ENCODE data around the gene BBLN. TPM values are rescaled to one million over a fixed set of nuclear protein-coding genes. Genes with fewer than 3 reads are reported as not detected.

The BBLN gene
- total and polyA plus RNA-seq, 5 donors from 2014 or later, result 70.9 to 176 (median 117) TPM

DNA sequence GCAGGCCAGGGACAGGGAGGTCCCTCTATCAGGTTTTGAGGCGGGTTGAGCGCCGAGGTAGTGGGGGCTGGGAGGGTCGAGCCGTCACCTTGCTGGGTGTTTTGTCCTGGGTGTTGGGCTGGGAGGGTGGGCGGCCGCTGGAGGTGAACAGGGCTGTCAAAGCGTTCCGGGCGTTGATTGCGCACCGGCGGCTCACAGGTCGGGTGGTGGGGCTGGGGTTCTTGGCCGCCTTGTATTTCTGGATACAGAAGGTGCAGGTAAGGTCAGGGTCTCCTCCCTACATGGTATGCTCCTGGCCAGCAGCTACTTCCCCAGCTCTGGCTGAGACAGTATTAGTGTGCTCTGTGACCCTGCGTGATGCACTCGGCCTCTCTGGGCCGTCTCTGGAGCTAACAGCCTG is 6.1 kb downstream of the BBLN start:
- Histone ChIP-seq H3K9me3 (ENCODE audit: control insufficient read depth in 2 of 2, low read length in 2 of 2) (no peaks in the 10 kb centered on the region), H3K4me1 (ENCODE audit: control insufficient read depth, insufficient read depth, low read length, poor library complexity, severe bottlenecking) (peaks cover 3% of the 10 kb centered on the region), H3K27me3 (ENCODE audit: control insufficient read depth, insufficient read depth, low read length) (no peaks in the 10 kb centered on the region), H3K27ac (ENCODE audit: insufficient read depth, low read length, poor library complexity, severe bottlenecking) (no peak overlapping the region), H3K36me3 (ENCODE audit: control insufficient read depth, insufficient read depth, low read length) (peaks cover 50% of the 10 kb centered on the region), H3K4me3 (ENCODE audit: low read depth, low read length) (no peak overlapping the region)
- ATAC-seq (ENCODE audit: low read depth in 2 of 2) (no peak), DNase-seq (no peak)
- H3K27ac Mint-ChIP-seq, result no peak overlapping the region
- peaks cover 1 to 19% (median 9%) of the 10 kb centered on the region in 4 donors for H3K4me1 Mint-ChIP-seq
- H3K36me3 Mint-ChIP-seq, result peaks cover 38% of the 10 kb centered on the region
- no peak overlapping the region for H3K4me3 Mint-ChIP-seq
- peaks cover 0 to 3% (median 0%) of the 10 kb centered on the region in 7 donors for H3K9me3 Mint-ChIP-seq
- H3K27me3 Mint-ChIP-seq, result no peaks in the 10 kb centered on the region

DNA sequence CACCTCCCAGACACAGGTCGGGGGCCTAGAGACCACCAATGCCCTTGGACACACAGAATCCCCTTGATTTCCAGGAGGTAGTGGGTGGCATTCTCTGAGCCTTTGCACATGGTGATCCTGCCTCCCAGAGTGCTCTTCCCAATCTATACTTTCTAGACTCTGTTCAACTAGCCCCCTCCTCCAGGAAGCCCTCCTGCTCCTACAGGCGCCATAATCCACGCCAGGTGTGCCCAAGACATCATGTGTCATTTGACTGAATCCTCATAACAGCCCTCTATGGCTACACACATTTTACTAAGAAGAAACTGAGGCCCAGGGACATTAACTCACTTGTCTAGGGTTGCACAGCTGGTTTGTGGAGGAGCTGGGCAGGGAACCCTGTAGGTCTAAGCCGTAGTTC is 7.1 kb downstream of the BBLN start:
- no peak overlapping the region for H3K4me3 ChIP-seq (ENCODE audit: low read depth, low read length)
- ATAC-seq (ENCODE audit: low read depth in 2 of 2) (no peak), DNase-seq (no peak)
- Mint-ChIP-seq H3K4me3 (no peak overlapping the region), H3K27me3 (no peaks in the 10 kb centered on the region), H3K36me3 (peaks cover 37% of the 10 kb centered on the region), H3K4me1 (peaks cover 0 to 12% (median 4%) of the 10 kb centered on the region in 4 donors), H3K27ac (no peak overlapping the region), H3K9me3 (peaks cover 0 to 3% (median 0%) of the 10 kb centered on the region in 7 donors)
- no peaks in the 10 kb centered on the region for H3K4me1 ChIP-seq (ENCODE audit: control insufficient read depth, insufficient read depth, low read length, poor library complexity, severe bottlenecking)
- peaks cover 50% of the 10 kb centered on the region for H3K36me3 ChIP-seq (ENCODE audit: control insufficient read depth, insufficient read depth, low read length)
- H3K27ac ChIP-seq (ENCODE audit: insufficient read depth, low read length, poor library complexity, severe bottlenecking), result no peak overlapping the region
- H3K27me3 ChIP-seq (ENCODE audit: control insufficient read depth, insufficient read depth, low read length), result no peaks in the 10 kb centered on the region
- H3K9me3 ChIP-seq (ENCODE audit: control insufficient read depth in 2 of 2, low read length in 2 of 2), result no peaks in the 10 kb centered on the region

DNA sequence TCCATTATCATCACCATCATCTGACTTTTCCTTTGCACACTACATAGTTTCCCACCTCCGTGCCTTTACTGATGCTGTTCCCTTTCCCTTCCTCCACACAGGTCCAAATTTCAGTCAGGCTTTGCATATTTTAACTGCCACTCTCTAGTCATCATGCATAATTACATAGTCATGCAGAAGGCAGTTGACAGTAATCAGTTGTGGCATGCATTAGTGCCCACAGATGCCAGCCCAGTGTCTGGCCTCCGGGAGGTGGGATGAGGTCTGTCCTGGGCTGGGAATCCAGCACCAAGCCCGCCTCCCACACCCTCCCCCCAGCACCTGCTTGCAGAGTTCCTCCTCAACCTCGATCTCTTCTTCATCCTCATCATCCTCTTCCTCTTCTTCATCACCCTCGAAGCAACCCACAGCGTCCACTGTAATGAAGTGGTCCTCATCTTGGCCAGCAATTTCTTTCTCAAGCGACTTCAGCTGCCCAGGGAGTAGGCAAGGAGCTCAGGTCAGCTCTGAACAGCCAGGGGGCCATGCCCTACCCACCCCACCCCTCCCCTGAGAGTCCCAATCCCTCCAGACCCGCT is 8.8 kb downstream of the BBLN start:
- Mint-ChIP-seq H3K27me3 (no peaks in the 10 kb centered on the region), H3K9me3 (no peaks in the 10 kb centered on the region), H3K4me3 (no peak overlapping the region), H3K36me3 (peaks cover 31% of the 10 kb centered on the region), H3K4me1 (peaks cover 0 to 5% (median 0%) of the 10 kb centered on the region in 4 donors), H3K27ac (no peak overlapping the region)
- DNase-seq, result no peak
- H3K36me3 ChIP-seq (ENCODE audit: control insufficient read depth, insufficient read depth, low read length), result peaks cover 46% of the 10 kb centered on the region
- H3K27me3 ChIP-seq (ENCODE audit: control insufficient read depth, insufficient read depth, low read length), result no peaks in the 10 kb centered on the region
- H3K9me3 ChIP-seq (ENCODE audit: control insufficient read depth in 2 of 2, low read length in 2 of 2), result no peaks in the 10 kb centered on the region
- H3K4me3 ChIP-seq (ENCODE audit: low read depth, low read length), result no peak overlapping the region
- no peaks in the 10 kb centered on the region for H3K4me1 ChIP-seq (ENCODE audit: control insufficient read depth, insufficient read depth, low read length, poor library complexity, severe bottlenecking)
- no peak for ATAC-seq (ENCODE audit: low read depth in 2 of 2)
- no peak overlapping the region for H3K27ac ChIP-seq (ENCODE audit: insufficient read depth, low read length, poor library complexity, severe bottlenecking)

DNA sequence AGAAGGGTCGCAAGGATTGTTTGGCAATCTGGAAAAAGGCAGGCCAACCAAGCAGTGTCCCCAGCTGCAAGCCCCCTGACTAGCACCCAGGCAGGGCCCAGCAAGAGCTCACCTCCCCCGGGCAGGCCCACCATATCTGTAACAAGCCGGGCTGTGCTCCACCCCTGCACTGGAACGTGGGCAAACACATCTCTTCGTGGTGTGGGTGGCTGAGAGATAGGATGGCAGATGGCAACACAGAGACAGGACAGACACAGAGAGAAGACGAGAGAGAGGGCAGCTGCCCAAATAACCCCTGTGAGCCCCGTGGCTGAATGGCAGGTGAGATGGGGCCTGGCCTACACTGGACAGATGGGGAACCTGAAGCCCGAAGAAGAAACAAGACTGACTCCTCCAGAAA is 9.4 kb downstream of the BBLN start:
- H3K4me1 ChIP-seq (ENCODE audit: control insufficient read depth, insufficient read depth, low read length, poor library complexity, severe bottlenecking), result no peaks in the 10 kb centered on the region
- peaks cover 33% of the 10 kb centered on the region for H3K36me3 Mint-ChIP-seq
- H3K4me3 ChIP-seq (ENCODE audit: low read depth, low read length), result no peak overlapping the region
- DNase-seq (no peak), ATAC-seq (ENCODE audit: low read depth in 2 of 2) (no peak)
- H3K4me1 Mint-ChIP-seq, result peaks cover 0 to 5% (median 0%) of the 10 kb centered on the region in 4 donors
- H3K9me3 Mint-ChIP-seq, result no peaks in the 10 kb centered on the region
- peak overlapping the region in 1 of 3 donors; percentile 86 for H3K27ac Mint-ChIP-seq
- H3K27ac ChIP-seq (ENCODE audit: insufficient read depth, low read length, poor library complexity, severe bottlenecking), result no peak overlapping the region
- no peaks in the 10 kb centered on the region for H3K27me3 ChIP-seq (ENCODE audit: control insufficient read depth, insufficient read depth, low read length)
- no peak overlapping the region for H3K4me3 Mint-ChIP-seq
- H3K9me3 ChIP-seq (ENCODE audit: control insufficient read depth in 2 of 2, low read length in 2 of 2), result no peaks in the 10 kb centered on the region
- H3K27me3 Mint-ChIP-seq, result no peaks in the 10 kb centered on the region
- peaks cover 45% of the 10 kb centered on the region for H3K36me3 ChIP-seq (ENCODE audit: control insufficient read depth, insufficient read depth, low read length)

- Histone ChIP-seq H3K27ac (ENCODE audit: insufficient read depth, low read length, poor library complexity, severe bottlenecking) (no peak overlapping the region), H3K36me3 (ENCODE audit: control insufficient read depth, insufficient read depth, low read length) (peaks cover 45% of the 10 kb centered on the region), H3K9me3 (ENCODE audit: control insufficient read depth in 2 of 2, low read length in 2 of 2) (no peaks in the 10 kb centered on the region), H3K4me1 (ENCODE audit: control insufficient read depth, insufficient read depth, low read length, poor library complexity, severe bottlenecking) (no peaks in the 10 kb centered on the region), H3K27me3 (ENCODE audit: control insufficient read depth, insufficient read depth, low read length) (no peaks in the 10 kb centered on the region), H3K4me3 (ENCODE audit: low read depth, low read length) (no peak overlapping the region)
- DNase-seq (no peak), ATAC-seq (ENCODE audit: low read depth in 2 of 2) (no peak)
- Mint-ChIP-seq H3K27ac (no peak overlapping the region), H3K36me3 (peaks cover 32% of the 10 kb centered on the region), H3K27me3 (no peaks in the 10 kb centered on the region), H3K4me3 (no peak overlapping the region), H3K9me3 (no peaks in the 10 kb centered on the region), H3K4me1 (peaks cover 0 to 5% (median 0%) of the 10 kb centered on the region in 4 donors)
Observed at GRCh38 chr9:128169925-128170324, 9.9 kb downstream of the BBLN start.

GRCh38 chr9:128174062-128174461 is 14.0 kb downstream of the BBLN start:
- H3K27ac Mint-ChIP-seq, result no peak overlapping the region
- DNase-seq, result no peak
- Histone ChIP-seq H3K36me3 (ENCODE audit: control insufficient read depth, insufficient read depth, low read length) (peaks cover 55% of the 10 kb centered on the region), H3K9me3 (ENCODE audit: control insufficient read depth in 2 of 2, low read length in 2 of 2) (no peaks in the 10 kb centered on the region), H3K4me1 (ENCODE audit: control insufficient read depth, insufficient read depth, low read length, poor library complexity, severe bottlenecking) (no peaks in the 10 kb centered on the region), H3K4me3 (ENCODE audit: low read depth, low read length) (no peak overlapping the region), H3K27me3 (ENCODE audit: control insufficient read depth, insufficient read depth, low read length) (no peaks in the 10 kb centered on the region), H3K27ac (ENCODE audit: insufficient read depth, low read length, poor library complexity, severe bottlenecking) (no peak overlapping the region)
- no peak overlapping the region for H3K4me3 Mint-ChIP-seq
- H3K36me3 Mint-ChIP-seq, result peaks cover 32% of the 10 kb centered on the region
- no peaks in the 10 kb centered on the region for H3K9me3 Mint-ChIP-seq
- no peaks in the 10 kb centered on the region for H3K27me3 Mint-ChIP-seq
- no peak for ATAC-seq (ENCODE audit: low read depth in 2 of 2)
- H3K4me1 Mint-ChIP-seq, result no peaks in the 10 kb centered on the region

DNA sequence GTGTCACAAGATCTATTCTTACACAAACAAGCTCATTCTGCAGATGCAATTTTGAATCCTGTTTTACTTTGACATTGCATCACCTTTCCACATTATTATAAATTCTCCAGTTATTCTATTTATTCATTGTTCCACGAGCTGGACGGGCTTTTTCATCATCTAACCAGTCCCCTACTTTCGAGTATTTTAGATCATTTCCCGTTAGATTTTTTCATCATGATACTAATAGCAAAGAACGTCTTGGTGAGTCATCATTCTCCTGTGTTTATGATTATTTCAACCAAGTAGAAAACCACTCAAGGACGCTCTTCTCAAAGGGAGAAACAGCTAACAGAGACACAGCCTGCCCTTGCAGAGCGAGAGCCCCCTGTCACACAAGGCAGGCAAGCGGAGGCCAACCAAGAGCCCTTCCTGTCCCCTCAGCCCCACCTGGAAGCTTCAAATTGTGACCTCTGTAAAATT is 15.1 kb downstream of the BBLN start:
- Histone ChIP-seq H3K4me3 (ENCODE audit: low read depth, low read length) (no peak overlapping the region), H3K27me3 (ENCODE audit: control insufficient read depth, insufficient read depth, low read length) (no peaks in the 10 kb centered on the region), H3K36me3 (ENCODE audit: control insufficient read depth, insufficient read depth, low read length) (peaks cover 55% of the 10 kb centered on the region), H3K4me1 (ENCODE audit: control insufficient read depth, insufficient read depth, low read length, poor library complexity, severe bottlenecking) (no peaks in the 10 kb centered on the region), H3K27ac (ENCODE audit: insufficient read depth, low read length, poor library complexity, severe bottlenecking) (no peak overlapping the region), H3K9me3 (ENCODE audit: control insufficient read depth in 2 of 2, low read length in 2 of 2) (no peaks in the 10 kb centered on the region)
- ATAC-seq (ENCODE audit: low read depth in 2 of 2), result no peak
- no peaks in the 10 kb centered on the region for H3K4me1 Mint-ChIP-seq
- DNase-seq, result no peak
- H3K27ac Mint-ChIP-seq, result no peak overlapping the region
- no peak overlapping the region for H3K4me3 Mint-ChIP-seq
- H3K36me3 Mint-ChIP-seq, result peaks cover 35% of the 10 kb centered on the region
- H3K27me3 Mint-ChIP-seq, result no peaks in the 10 kb centered on the region
- H3K9me3 Mint-ChIP-seq, result peaks cover 0 to 2% (median 0%) of the 10 kb centered on the region in 7 donors

DNA sequence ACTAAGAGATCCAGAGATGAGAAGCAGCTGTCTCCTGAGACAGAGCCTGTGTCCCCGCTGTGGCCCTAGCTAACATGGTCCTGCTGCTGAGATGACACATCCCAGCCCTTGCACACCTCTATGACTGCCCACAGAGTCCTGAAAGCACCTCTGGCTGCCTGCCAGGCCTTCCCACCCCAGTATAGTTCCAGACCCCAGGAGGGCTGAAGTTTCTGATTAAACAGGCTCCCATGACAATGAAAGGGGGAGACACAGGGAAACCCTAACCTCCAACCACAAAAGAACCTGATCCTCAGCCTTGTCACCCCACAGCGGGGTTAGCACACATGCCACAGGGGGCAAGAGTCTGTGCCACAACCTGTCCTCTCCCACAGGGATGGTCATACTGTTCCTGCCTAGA is 15.7 kb downstream of the BBLN start:
- Mint-ChIP-seq H3K4me3 (no peak overlapping the region), H3K4me1 (no peaks in the 10 kb centered on the region), H3K27ac (no peak overlapping the region), H3K36me3 (peaks cover 30% of the 10 kb centered on the region), H3K9me3 (peaks cover 0 to 2% (median 0%) of the 10 kb centered on the region in 7 donors), H3K27me3 (no peaks in the 10 kb centered on the region)
- ATAC-seq (ENCODE audit: low read depth in 2 of 2) (no peak), DNase-seq (no peak)
- H3K4me3 ChIP-seq (ENCODE audit: low read depth, low read length), result no peak overlapping the region
- H3K36me3 ChIP-seq (ENCODE audit: control insufficient read depth, insufficient read depth, low read length), result peaks cover 56% of the 10 kb centered on the region
- no peaks in the 10 kb centered on the region for H3K4me1 ChIP-seq (ENCODE audit: control insufficient read depth, insufficient read depth, low read length, poor library complexity, severe bottlenecking)
- no peaks in the 10 kb centered on the region for H3K9me3 ChIP-seq (ENCODE audit: control insufficient read depth in 2 of 2, low read length in 2 of 2)
- H3K27ac ChIP-seq (ENCODE audit: insufficient read depth, low read length, poor library complexity, severe bottlenecking), result no peak overlapping the region
- H3K27me3 ChIP-seq (ENCODE audit: control insufficient read depth, insufficient read depth, low read length), result no peaks in the 10 kb centered on the region
